ENCODE measurements around the gene KRTAP10-6. TPM values are rescaled to one million over a fixed set of nuclear protein-coding genes. Genes with fewer than 3 reads are reported as not detected.

Gene KRTAP10-6
- total RNA-seq, 1 experiment from 2014 or later, result not detected

GRCh38 chr21:44569861-44570517, 22.3 kb downstream of the KRTAP10-6 start:
- POLR2A ChIA-PET (ENCODE audit: unreplicated experiment), result no interaction called here
- TF ChIP-seq EZH2phosphoT487 (IDR thresholded peaks at IDR 0.05; ENCODE audit: borderline replicate concordance, low read length) (no peak), EZH2 (IDR thresholded peaks at IDR 0.05; ENCODE audit: low read length, unreplicated experiment) (no peak), CTCF (conservative IDR thresholded peaks at IDR 0.05; ENCODE audit: low read depth, low read length) (no peak)
- Histone ChIP-seq H2AFZ (ENCODE audit: low read length) (no peak overlapping the region), H3K27me3 (ENCODE audit: low read length) (no peaks in the 10 kb centered on the region), H3K4me1 (ENCODE audit: insufficient read depth, low read length) (peaks cover 6% of the 10 kb centered on the region), H3K36me3 (ENCODE audit: low read depth, low read length) (no peaks in the 10 kb centered on the region), H3K9me3 (ENCODE audit: low read length) (peaks cover 5% of the 10 kb centered on the region; the same call in 1 of the 2 replicates), H4K20me1 (ENCODE audit: low read length) (no peaks in the 10 kb centered on the region), H3K79me2 (ENCODE audit: low read length) (no peaks in the 10 kb centered on the region), H3K9me2 (replicated peaks; ENCODE audit: low read length) (no peaks in the 10 kb centered on the region), H3K27ac (ENCODE audit: low read length) (no peak overlapping the region), H3K4me3 (ENCODE audit: low read length) (no peak overlapping the region), H3K9ac (ENCODE audit: low read length) (no peak overlapping the region), H3F3A (ENCODE audit: low read length, unreplicated experiment) (no peaks in the 10 kb centered on the region), H3K4me2 (ENCODE audit: low read length) (no peak overlapping the region)
- intact Hi-C loops (cut with micrococcal nuclease), result no loop called here
- CTCF ChIA-PET, result no interaction called here
- DNase-seq (no peak), ATAC-seq (no peak)
- BruUV-seq (replicated peaks), result no TSS peak

- ChIA-PET POLR2A (ENCODE audit: unreplicated experiment) (no interaction called here), CTCF (no interaction called here)
- H3K36me3 ChIP-seq (ENCODE audit: low read depth, low read length), result no peaks in the 10 kb centered on the region
- no peak overlapping the region for H3K4me3 ChIP-seq (ENCODE audit: low read length)
- no peaks in the 10 kb centered on the region for H3F3A ChIP-seq (ENCODE audit: low read length, unreplicated experiment)
- no peaks in the 10 kb centered on the region for H3K79me2 ChIP-seq (ENCODE audit: low read length)
- no peak overlapping the region for H3K9ac ChIP-seq (ENCODE audit: low read length)
- H3K27me3 ChIP-seq (ENCODE audit: low read length), result no peaks in the 10 kb centered on the region
- H2AFZ ChIP-seq (ENCODE audit: low read length), result no peak overlapping the region
- no peaks in the 10 kb centered on the region for H4K20me1 ChIP-seq (ENCODE audit: low read length)
- intact Hi-C loops (cut with micrococcal nuclease), result no loop called here
- ATAC-seq, result no peak
- peaks cover 6% of the 10 kb centered on the region for H3K4me1 ChIP-seq (ENCODE audit: insufficient read depth, low read length)
- no peak overlapping the region for H3K27ac ChIP-seq (ENCODE audit: low read length)
- no peak overlapping the region for H3K4me2 ChIP-seq (ENCODE audit: low read length)
- no peaks in the 10 kb centered on the region for H3K9me2 ChIP-seq (replicated peaks; ENCODE audit: low read length)
- no TSS peak for BruUV-seq (replicated peaks)
- no peak for DNase-seq
- TF ChIP-seq EZH2phosphoT487 (IDR thresholded peaks at IDR 0.05; ENCODE audit: borderline replicate concordance, low read length) (no peak), EZH2 (IDR thresholded peaks at IDR 0.05; ENCODE audit: low read length, unreplicated experiment) (no peak), CTCF (conservative IDR thresholded peaks at IDR 0.05; ENCODE audit: low read depth, low read length) (no peak)
- peaks cover 5% of the 10 kb centered on the region; the same call in 1 of the 2 replicates for H3K9me3 ChIP-seq (ENCODE audit: low read length)
Observed at GRCh38 chr21:44568667-44569556, 23.4 kb downstream of the KRTAP10-6 start.

- H3K9me3 ChIP-seq (ENCODE audit: low read length), result peaks cover 5% of the 10 kb centered on the region; the same call in 1 of the 2 replicates
- ChIA-PET POLR2A (ENCODE audit: unreplicated experiment) (no interaction called here), CTCF (no interaction called here)
- no peak overlapping the region for H3K27ac ChIP-seq (ENCODE audit: low read length)
- no peak overlapping the region for H3K4me2 ChIP-seq (ENCODE audit: low read length)
- TF ChIP-seq CTCF (conservative IDR thresholded peaks at IDR 0.05; ENCODE audit: low read depth, low read length), result no peak
- no peak for TF ChIP-seq EZH2 (IDR thresholded peaks at IDR 0.05; ENCODE audit: low read length, unreplicated experiment)
- no peak for TF ChIP-seq EZH2phosphoT487 (IDR thresholded peaks at IDR 0.05; ENCODE audit: borderline replicate concordance, low read length)
- no peaks in the 10 kb centered on the region for H3K36me3 ChIP-seq (ENCODE audit: low read depth, low read length)
- no peak overlapping the region for H3K9ac ChIP-seq (ENCODE audit: low read length)
- no peak overlapping the region for H2AFZ ChIP-seq (ENCODE audit: low read length)
- ATAC-seq, result no peak
- H3K27me3 ChIP-seq (ENCODE audit: low read length), result no peaks in the 10 kb centered on the region
- no peaks in the 10 kb centered on the region for H4K20me1 ChIP-seq (ENCODE audit: low read length)
- peaks cover 2% of the 10 kb centered on the region for H3K4me1 ChIP-seq (ENCODE audit: insufficient read depth, low read length)
- H3K79me2 ChIP-seq (ENCODE audit: low read length), result no peaks in the 10 kb centered on the region
- BruUV-seq (replicated peaks), result no TSS peak
- H3K4me3 ChIP-seq (ENCODE audit: low read length), result no peak overlapping the region
- intact Hi-C loops (cut with micrococcal nuclease), result no loop called here
- no peaks in the 10 kb centered on the region for H3K9me2 ChIP-seq (replicated peaks; ENCODE audit: low read length)
- no peak for DNase-seq
- H3F3A ChIP-seq (ENCODE audit: low read length, unreplicated experiment), result no peaks in the 10 kb centered on the region
Observed at GRCh38 chr21:44568261-44568660, 24.0 kb downstream of the KRTAP10-6 start.

All from PC-3 (cell line).